OCI-LY7 (cell line): ENCODE data around the gene RAD9B.

Experiments
- CTCF ChIP-seq: fragments of 200-600 bp; sonication (generic); conservative IDR thresholded peaks from 2 replicates; pipeline ENCODE4 v1.5.1; 2014; ENCODE audit warnings: mild to moderate bottlenecking, antibody characterized with exemption, low read length, moderate library complexity, mixed read lengths
- EZH2phosphoT487 ChIP-seq: fragments of 200-600 bp; sonication (generic); IDR thresholded peaks from 2 replicates; pipeline ENCODE4 v1.6.1; 2018; ENCODE audit warnings: low read depth, borderline replicate concordance, mild to moderate bottlenecking, mixed run types, antibody characterized with exemption, low read length, moderate library complexity, mixed read lengths

GRCh38 chr12:110540048-110540447 is 37.9 kb downstream of the RAD9B start:
- no peak for TF ChIP-seq CTCF
- TF ChIP-seq EZH2phosphoT487, result no peak
